ENCODE results near the gene C6.
"Not testable (repeated sequence)": the region's sequence is repeated elsewhere in the genome, so short reads cannot be mapped to it uniquely, and the experiment has no call there.

Gene C6

DNA sequence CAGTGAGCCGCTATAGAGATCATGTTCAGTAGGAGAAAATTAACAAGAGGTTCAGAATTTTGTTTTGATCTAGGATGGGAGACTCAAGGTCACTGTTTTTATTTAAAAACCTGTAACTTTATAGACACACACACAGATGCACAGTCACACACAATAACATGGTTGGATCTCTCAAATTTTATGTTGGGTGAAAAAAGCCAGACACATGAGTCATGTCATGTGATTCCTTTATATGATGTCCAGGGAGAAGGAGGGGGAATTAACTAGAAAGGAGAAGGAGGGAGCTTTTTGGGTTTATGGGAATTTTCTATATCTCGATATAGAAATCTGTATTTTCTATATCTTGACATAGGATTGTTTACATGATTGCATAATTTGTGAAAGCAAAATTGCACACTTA, 17.1 kb downstream of the C6 start:
- DNase-seq, result no peak

DNA sequence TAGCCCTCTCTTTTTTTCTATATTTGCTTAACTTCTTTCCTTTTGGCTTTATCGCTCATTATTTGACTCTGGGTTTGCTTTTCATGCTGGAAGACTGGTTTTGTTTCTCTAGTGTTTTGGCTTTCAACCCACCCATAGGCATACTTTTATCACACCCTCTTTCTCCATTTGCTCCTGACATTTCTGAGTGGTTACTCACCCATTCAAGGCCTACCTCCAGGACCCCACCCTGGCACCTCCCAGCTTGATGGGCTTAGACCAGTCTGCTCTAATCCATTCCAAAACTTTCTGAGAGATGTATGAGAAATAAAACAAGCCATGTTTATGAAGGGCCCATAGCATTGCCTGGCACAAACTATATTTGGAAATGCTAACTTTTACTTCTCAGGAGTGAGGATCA, 18.1 kb downstream of the C6 start:
- DNase-seq, result no peak

DNA sequence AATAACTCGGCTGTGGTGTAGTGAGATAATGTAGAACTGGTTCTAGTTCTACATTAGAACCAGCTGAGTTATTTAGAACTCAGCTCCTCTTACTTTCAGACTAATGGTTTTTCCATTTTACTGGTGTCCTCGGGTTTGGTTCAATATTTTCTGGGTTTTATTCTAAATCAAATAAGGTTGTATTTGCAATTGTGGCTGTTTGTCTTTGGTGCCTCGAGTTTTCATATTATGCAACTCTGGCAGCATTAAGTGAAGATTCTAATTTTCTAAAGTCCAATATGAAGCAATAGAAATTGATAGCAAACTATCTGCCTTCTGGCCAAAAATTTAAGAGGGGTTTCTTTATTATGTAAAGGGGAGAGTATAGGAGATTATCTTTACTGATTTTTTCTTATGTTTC, 19.0 kb downstream of the C6 start:
- DNase-seq, result no peak

- no peak for DNase-seq
Observed at GRCh38 chr5:41193456-41194205, 19.7 kb downstream of the C6 start.

GRCh38 chr5:41191249-41191648, 22.1 kb downstream of the C6 start:
- DNase-seq, result no peak

DNA sequence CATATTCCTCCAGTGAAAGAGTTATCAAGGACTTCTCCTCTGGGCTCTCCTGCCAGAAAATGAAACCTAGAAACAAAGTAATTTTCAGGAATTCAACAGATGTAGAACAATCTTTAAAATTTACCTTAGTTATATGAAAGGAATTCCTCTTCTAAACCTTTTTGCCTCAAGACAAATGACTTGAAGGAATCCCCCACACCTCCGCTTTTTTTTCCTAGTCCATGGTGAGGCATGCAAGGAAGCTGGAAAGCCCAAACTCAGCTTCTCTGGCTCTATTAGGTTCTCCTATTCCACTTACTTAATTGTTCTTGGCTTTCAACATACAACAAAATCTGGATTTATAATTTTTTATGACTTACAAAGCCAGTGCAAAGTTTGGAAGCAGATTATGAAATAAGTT, 27.2 kb downstream of the C6 start:
- no peak for DNase-seq

- DNase-seq, result not testable (repeated sequence)
Observed at GRCh38 chr5:41183331-41183730, 30.0 kb downstream of the C6 start.

DNA sequence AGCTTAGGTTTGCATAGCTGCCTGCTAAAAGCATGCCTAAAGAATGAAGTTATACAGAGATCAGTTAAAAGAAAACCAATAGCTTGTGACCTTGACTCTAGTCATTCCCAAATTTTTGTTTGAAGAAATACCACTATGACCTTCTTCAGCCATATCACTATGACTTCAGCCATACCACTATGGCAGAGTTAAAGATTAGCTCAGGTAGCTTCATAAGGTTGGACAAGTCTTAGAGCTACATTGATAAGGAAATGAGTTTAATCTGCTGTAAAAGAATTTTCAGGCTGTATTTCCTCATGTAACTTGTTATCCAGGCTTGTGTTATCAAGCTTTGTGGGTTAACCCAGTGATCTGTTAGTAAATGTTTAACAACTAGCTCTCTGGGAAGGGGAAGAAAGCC, 30.7 kb downstream of the C6 start:
- no peak for DNase-seq

- DNase-seq, result no peak
Observed at GRCh38 chr5:41181691-41182564, 31.4 kb downstream of the C6 start.

DNA sequence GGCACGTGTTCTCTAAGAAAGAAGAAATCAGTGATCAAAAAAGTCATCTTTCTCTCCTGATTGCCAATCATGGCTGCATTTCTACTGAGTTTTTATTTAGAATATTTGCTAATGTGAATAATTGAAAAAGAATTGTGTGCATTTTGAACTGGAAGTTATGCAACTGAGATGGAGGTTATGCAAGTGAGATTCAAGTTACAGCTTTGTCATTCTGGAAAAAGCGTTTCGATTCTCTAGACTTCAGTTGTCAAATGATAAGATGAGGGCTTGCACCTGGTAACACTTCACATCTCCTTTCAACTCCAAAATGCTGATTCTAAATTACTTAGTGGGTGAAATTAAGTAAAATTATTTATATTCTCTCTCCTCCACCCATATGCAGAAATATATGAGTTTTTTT, 36.4 kb downstream of the C6 start:
- DNase-seq, result no peak

GRCh38 chr5:41172012-41172411, 41.3 kb downstream of the C6 start:
- DNase-seq, result no peak

DNA sequence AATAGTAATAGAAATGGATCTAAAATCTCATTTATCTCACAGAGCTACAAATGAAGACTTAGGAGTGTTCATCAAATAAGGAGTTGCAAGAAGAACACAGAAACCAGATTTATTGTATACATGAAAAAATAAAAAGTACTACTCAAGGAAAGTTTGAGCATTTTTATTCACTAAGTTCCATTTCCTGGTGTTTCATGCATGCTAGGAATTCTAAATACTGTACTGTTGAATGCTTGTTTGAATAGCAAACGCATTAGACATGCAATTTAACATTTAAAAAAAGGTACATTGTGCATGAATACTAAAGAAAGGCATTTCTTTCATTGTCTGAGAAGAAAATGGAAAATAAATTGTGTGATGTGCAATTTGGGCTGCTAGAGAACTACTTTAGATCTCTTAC, 52.1 kb downstream of the C6 start:
- no peak for DNase-seq

DNA sequence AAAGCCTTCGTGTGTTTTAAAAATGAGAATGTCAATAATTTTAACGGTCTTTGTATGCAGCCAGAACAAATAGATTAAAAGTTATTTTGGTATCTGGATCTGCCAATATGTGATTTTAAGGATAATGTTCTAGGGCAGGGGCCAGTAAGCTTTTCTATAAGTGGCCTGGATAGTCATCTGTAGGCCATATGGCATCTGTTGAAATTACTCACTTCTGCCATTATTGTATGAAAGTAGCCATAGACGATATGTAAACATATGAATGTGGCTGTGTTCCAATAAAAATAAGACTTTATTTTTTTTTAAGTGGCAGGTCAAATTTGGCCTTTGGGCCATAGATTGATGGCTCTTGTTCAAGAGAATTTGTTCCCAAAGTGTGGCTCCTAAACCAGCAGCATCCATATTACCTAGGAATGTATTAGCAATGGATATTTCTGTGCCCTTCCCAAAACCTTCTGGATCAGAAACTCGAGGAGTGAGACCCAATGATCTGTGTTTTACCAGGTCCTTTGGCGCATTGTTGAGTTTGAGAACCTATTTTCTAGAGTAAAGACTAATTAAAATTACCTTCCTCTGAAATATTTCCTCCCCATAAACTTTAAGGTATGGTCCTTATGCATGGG, 55.9 kb downstream of the C6 start:
- no peak for DNase-seq

DNA sequence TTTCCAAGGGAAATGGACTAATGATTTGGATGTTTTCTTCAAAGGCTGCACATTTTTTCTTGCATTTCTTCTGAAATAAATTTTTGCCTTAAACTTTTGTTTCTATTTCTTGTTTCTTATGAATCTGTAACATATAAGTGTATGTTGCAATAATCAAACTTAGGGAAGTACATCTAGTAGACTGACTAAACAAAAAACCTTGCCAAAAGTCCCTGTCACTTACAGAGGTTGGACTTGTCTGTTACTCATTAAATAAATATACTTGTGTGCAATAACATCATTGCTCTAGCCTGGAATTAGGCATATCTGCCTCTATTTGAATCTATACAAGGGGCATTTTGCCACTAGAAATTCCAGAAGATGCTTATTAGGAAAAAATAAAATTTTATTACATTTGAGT, 56.6 kb downstream of the C6 start:
- no peak for DNase-seq

- no peak for DNase-seq
Observed at GRCh38 chr5:41154491-41154890, 58.8 kb downstream of the C6 start.

- DNase-seq, result no peak
Observed at GRCh38 chr5:41151564-41151963, 61.8 kb downstream of the C6 start.

DNA sequence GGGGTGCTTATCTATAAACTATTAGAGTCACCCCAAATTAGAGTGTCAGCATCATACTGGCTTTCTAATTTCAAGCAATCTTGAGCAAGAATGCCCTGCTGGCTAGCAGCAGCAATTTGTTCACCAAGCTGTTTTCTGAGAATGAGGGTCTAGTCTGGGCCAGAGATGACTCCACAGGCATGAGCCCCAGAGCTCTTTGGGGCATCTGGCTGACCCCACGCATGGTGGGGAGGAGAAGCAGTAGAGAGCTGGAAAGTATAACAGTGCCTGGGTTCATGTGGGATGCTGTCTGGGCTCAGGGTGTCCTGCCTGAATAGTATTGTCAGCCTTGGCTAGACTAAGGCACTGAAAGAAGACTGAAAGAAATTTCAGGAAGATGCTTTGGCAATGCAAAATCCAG, 64.9 kb downstream of the C6 start:
- DNase-seq, result no peak

DNA sequence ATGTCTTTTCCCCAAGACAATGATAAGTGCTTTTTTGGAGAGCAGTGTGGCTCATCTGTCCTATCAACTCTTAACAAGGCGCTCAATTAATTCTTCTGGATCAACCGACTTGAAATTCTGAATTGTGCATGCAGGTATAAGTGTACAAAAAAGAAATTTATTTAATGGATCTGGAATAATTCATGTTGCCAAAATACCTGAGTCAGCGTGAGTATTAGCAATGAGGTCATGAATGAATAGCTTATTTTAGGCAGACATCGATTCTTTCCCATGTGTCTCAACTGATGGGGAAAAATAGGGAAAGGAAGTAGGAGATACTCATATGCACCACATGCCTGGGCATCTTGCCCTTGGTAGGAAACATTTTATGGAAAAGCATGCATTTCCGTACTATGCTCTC, 68.0 kb downstream of the C6 start:
- DNase-seq, result no peak

- DNase-seq, result no peak
Observed at GRCh38 chr5:41143131-41143901, 70.0 kb downstream of the C6 start.

DNA sequence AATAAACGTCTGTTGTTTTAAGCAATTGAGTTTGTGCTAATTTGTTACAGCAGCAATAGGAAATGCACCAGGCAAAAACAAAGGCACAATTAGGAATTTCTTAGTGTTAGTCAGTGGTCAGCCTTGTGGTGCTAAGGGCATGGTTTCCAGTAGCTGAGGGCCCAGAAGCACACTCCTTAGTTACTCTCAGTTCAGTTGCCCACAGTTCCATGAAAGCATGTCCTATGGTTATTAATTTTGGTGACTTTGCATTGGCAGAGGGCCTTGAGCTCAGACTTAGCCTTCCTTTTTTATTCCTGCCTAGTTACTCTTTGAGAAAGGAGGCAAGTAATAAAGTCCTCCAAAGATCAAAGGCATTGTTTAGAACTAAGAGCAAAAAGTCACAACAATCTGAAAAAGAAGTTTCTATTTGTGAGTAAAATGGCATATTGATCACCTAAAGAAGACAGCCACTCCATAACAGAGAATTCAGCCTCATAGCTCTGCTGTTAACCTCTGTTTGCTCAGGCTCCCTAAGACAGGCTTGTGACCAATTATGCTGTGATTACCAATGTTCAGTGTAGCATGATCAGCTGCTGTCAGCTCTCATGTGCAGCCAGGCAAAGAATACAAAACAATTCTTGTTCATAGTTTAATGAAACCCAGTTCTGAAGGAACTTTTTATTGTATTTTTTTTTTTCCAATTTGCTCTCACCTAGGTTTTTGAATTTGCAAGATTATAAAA, 85.2 kb downstream of the C6 start:
- no peak for DNase-seq

DNA sequence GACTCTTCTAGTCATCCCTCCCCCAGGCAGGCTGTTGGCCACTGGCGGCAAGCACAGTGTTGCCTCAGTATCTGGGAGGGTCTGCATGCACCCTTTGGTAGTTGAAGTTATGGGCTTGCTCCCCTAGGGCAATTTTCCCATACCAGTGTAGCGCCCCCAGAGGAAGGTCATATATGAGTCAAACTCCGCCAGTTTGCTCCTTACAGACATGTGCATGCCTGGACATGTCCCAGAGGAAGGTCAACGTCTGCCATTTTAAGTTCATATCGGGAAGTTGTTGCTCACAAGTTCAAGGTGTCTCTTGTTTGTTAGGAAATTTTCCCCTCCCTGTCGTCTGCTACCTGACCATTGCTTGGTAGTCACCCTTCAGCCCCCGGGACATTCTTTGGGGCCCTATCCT, 90.9 kb downstream of the C6 start:
- no peak for DNase-seq

GRCh38 chr5:41120600-41120999, 92.7 kb downstream of the C6 start:
- DNase-seq, result no peak

- DNase-seq, result no peak
Observed at GRCh38 chr5:41118177-41118576, 95.2 kb downstream of the C6 start.

Measured in hematopoietic multipotent progenitor cell treated with erythropoietin and hydrocortisone succinate and interleukin-3 and kit ligand, for 4 days (in vitro differentiated cells).